Nephron (organoid): ENCODE data around the gene KAT2B.

Source experiments
- H3K27ac Mint-ChIP-seq, 3 experiments: 2 replicates each; pipeline ENCODE4 v1.8.0; 2020; ENCODE audit warnings: mixed read lengths in 3 of 3, mild to moderate bottlenecking in 2 of 3, moderate library complexity in 1 of 3
- H3K27me3 Mint-ChIP-seq: 2 replicates; pipeline ENCODE4 v1.8.0; 2021; ENCODE audit warnings: low read depth, mild to moderate bottlenecking, moderate library complexity, mixed read lengths
- H3K36me3 Mint-ChIP-seq: 2 replicates; pipeline ENCODE4 v1.8.0; 2020; ENCODE audit warnings: low read depth, mixed read lengths
- H3K4me1 Mint-ChIP-seq: 2 replicates; pipeline ENCODE4 v1.8.0; 2020; ENCODE audit warnings: mixed read lengths
- H3K4me3 Mint-ChIP-seq, 3 experiments: 2 replicates each; pipeline ENCODE4 v1.8.0; 2020; ENCODE audit warnings: mild to moderate bottlenecking in 3 of 3, mixed read lengths in 3 of 3, moderate library complexity in 2 of 3
- H3K9me3 Mint-ChIP-seq: 2 replicates; pipeline ENCODE4 v1.8.0; 2020; ENCODE audit warnings: mixed read lengths
- CTCF ChIP-seq, 3 experiments: fragments of 200-600 bp; sonication (generic); IDR thresholded peaks; one replicate each; pipeline ENCODE4 v1.5.0; 2021; ENCODE audit warnings: antibody characterized with exemption in 3 of 3; ENCODE audit not compliant: unreplicated experiment in 3 of 3

The KAT2B gene

GRCh38 chr3:20054549-20054987 is 14.3 kb downstream of the KAT2B start:
- Mint-ChIP-seq H3K27me3 (no peaks in the 10 kb centered on the region), H3K4me1 (peaks cover under 1% of the 10 kb centered on the region), H3K36me3 (no peaks in the 10 kb centered on the region), H3K27ac (peak overlapping the region in 1 of 3 experiments; percentile 25), H3K9me3 (no peaks in the 10 kb centered on the region), H3K4me3 (no peak overlapping the region)
- TF ChIP-seq CTCF (IDR thresholded peaks at IDR 0.05; ENCODE audit: unreplicated experiment in 3 of 3): no peak

- Mint-ChIP-seq H3K27ac (no peak overlapping the region), H3K27me3 (no peaks in the 10 kb centered on the region), H3K36me3 (peaks cover 3% of the 10 kb centered on the region), H3K9me3 (no peaks in the 10 kb centered on the region), H3K4me3 (no peak overlapping the region), H3K4me1 (no peaks in the 10 kb centered on the region)
- no peak for TF ChIP-seq CTCF (IDR thresholded peaks at IDR 0.05; ENCODE audit: unreplicated experiment in 3 of 3)
Observed at GRCh38 chr3:20055020-20055775, 15.0 kb downstream of the KAT2B start.

GRCh38 chr3:20055842-20056241 is 15.6 kb downstream of the KAT2B start:
- no peaks in the 10 kb centered on the region for H3K4me1 Mint-ChIP-seq

GRCh38 chr3:20056725-20057611 is 16.7 kb downstream of the KAT2B start:
- TF ChIP-seq CTCF (IDR thresholded peaks at IDR 0.05; ENCODE audit: unreplicated experiment in 3 of 3): no peak
- no peaks in the 10 kb centered on the region for H3K27me3 Mint-ChIP-seq
- H3K27ac Mint-ChIP-seq: no peak overlapping the region
- H3K4me3 Mint-ChIP-seq: no peak overlapping the region
- H3K36me3 Mint-ChIP-seq: peaks cover 3% of the 10 kb centered on the region
- no peaks in the 10 kb centered on the region for H3K4me1 Mint-ChIP-seq
- H3K9me3 Mint-ChIP-seq: no peaks in the 10 kb centered on the region

More at GRCh38 chr3:20055842-20056241, 15.6 kb downstream of the KAT2B start:
- Mint-ChIP-seq H3K27me3 (no peaks in the 10 kb centered on the region), H3K9me3 (no peaks in the 10 kb centered on the region), H3K4me3 (no peak overlapping the region), H3K27ac (no peak overlapping the region), H3K36me3 (peaks cover 3% of the 10 kb centered on the region)
- TF ChIP-seq CTCF (IDR thresholded peaks at IDR 0.05; ENCODE audit: unreplicated experiment in 3 of 3): no peak

- Mint-ChIP-seq H3K9me3 (no peaks in the 10 kb centered on the region), H3K4me3 (no peak overlapping the region), H3K27ac (no peak overlapping the region), H3K4me1 (no peaks in the 10 kb centered on the region), H3K27me3 (no peaks in the 10 kb centered on the region), H3K36me3 (peaks cover 3% of the 10 kb centered on the region)
- no peak for TF ChIP-seq CTCF (IDR thresholded peaks at IDR 0.05; ENCODE audit: unreplicated experiment in 3 of 3)
Observed at GRCh38 chr3:20057612-20058180, 17.4 kb downstream of the KAT2B start.
